Measurements from ENCODE around the gene SCFD2. TPM values are rescaled to one million over a fixed set of nuclear protein-coding genes. Genes with fewer than 3 reads are reported as not detected.

The SCFD2 gene
- total and polyA plus RNA-seq, 2 donors (not counting 3 experiments of a cell fraction or from before 2014, with no cell fraction given): 12.3 to 22.8 TPM

- TF ChIP-seq POLR2AphosphoS5 (IDR thresholded peaks at IDR 0.05; ENCODE audit: insufficient read depth, low read depth, low read length) (no peak), EZH2 (IDR thresholded peaks at IDR 0.05; ENCODE audit: borderline replicate concordance, low read depth, low read length, severe bottlenecking) (no peak), JUN (IDR thresholded peaks at IDR 0.05; ENCODE audit: borderline replicate concordance, insufficient read depth, insufficient read length, low read depth) (no peak), POLR2A (IDR thresholded peaks at IDR 0.05; ENCODE audit: low read depth, low read length) (no peak), CTCF (IDR thresholded peaks at IDR 0.05; ENCODE audit: extremely low read depth in 1 of 2, insufficient read depth in 1 of 2, low read depth in 1 of 2, low read length in 2 of 2) (peak; percentile 39), FOS (IDR thresholded peaks at IDR 0.05; ENCODE audit: borderline replicate concordance, insufficient read depth, low read length) (no peak), GATA2 (IDR thresholded peaks at IDR 0.05; ENCODE audit: insufficient read depth, insufficient read length, low read depth, low read length) (no peak)
- H3K9me3 ChIP-seq (replicated peaks; ENCODE audit: control insufficient read depth, insufficient read depth, low read length): no peaks in the 10 kb centered on the region
- intact Hi-C loops (cut with micrococcal nuclease): loop anchor here (2.0 to 10.0 kb wide), 6 partner anchors 72 to 1252 kb away; no protein-coding TSS in a partner anchor
- H3K27me3 ChIP-seq (ENCODE audit: control insufficient read depth in 2 of 2, insufficient read depth in 2 of 2, low read length in 2 of 2): no peaks in the 10 kb centered on the region
- no peaks in the 10 kb centered on the region for H4K20me1 ChIP-seq (replicated peaks; ENCODE audit: control insufficient read depth, extremely low read depth, insufficient read depth, low read length)
- H3K4me3 ChIP-seq (replicated peaks in 1 of 3; ENCODE audit: insufficient read depth in 1 of 3, low read depth in 1 of 3, low read length in 3 of 3): no peak overlapping the region
- no peaks in the 10 kb centered on the region for H3K9me1 ChIP-seq (replicated peaks; ENCODE audit: control insufficient read depth, extremely low read depth, insufficient read depth, low read length)
- FAIRE-seq: peak; percentile 60
- no TSS peak for BruUV-seq (replicated peaks)
- H3K79me2 ChIP-seq (ENCODE audit: control insufficient read depth, insufficient read depth, low read length): no peaks in the 10 kb centered on the region
- no peaks in the 10 kb centered on the region for H3K36me3 ChIP-seq (ENCODE audit: control insufficient read depth in 2 of 2, extremely low read depth in 1 of 2, insufficient read depth in 2 of 2, low read length in 2 of 2)
- DNase-seq (ENCODE audit: low read depth, low spot score): peak; percentile 74
- no peak overlapping the region for H3K9ac ChIP-seq (replicated peaks; ENCODE audit: extremely low read depth, insufficient read depth, low read length)
- no peak overlapping the region for H3K27ac ChIP-seq (ENCODE audit: insufficient read depth, low read depth, low read length)
- dilution Hi-C loops (cut with MboI; ENCODE audit: extremely low pct_ligation_motif_present, low sequenced_read_pairs): no loop called here
- H2AFZ ChIP-seq (ENCODE audit: low read depth, low read length): no peak overlapping the region
- no peak overlapping the region for H3K4me2 ChIP-seq (ENCODE audit: insufficient read depth, low read length)
- CTCF ChIA-PET: interaction anchor here (0.5 to 7.9 kb wide), 28 partner anchors 29 to 1251 kb away, joined by 3 to 238 read pairs (median 4); partner anchors contain the start of gene RASL11B
- POLR2A ChIA-PET: no interaction called here
- no peaks in the 10 kb centered on the region for H3K4me1 ChIP-seq (ENCODE audit: control insufficient read depth, extremely low read depth, insufficient read depth, low read length)
Observed at GRCh38 chr4:52982255-52982945, 383.5 kb downstream of the SCFD2 start.
